HCT116 (cell line): ENCODE data around the gene LIPE. TPM values are rescaled to one million over a fixed set of nuclear protein-coding genes. Genes with fewer than 3 reads are reported as not detected.
A peak's percentile ranks its signal among the peaks of the same experiment; 100 is the strongest.
"Not testable (repeated sequence)": the region's sequence is repeated elsewhere in the genome, so short reads cannot be mapped to it uniquely, and the experiment has no call there.

Experiments used
- ATAC-seq: fragments of 200-7000 bp; cut with Tn5 transposase; 2 replicates; pipeline ENCODE4 v1.9.1; 2020; ENCODE audit warnings: mild to moderate bottlenecking, moderate library complexity
- BruUV-seq: library from RNA; stranded (reverse); fragments of 400-500 nt; replicated peaks from 2 replicates; lab custom pipeline; 2021; lab: Mats Ljungman, UMichigan
- CTCF ChIA-PET: fragments of 300-600 bp; sonication (Branson Sonifier 250); formaldehyde crosslinking; loops from one replicate; lab custom pipeline; 2021; ENCODE audit warnings: antibody characterized with exemption; lab: Charles Lee
- POLR2A ChIA-PET: fragments of 300-600, 350-600 bp; sonication (Branson Sonifier 250); formaldehyde crosslinking; loops from one replicate; lab custom pipeline; 2021; ENCODE audit warnings: antibody characterized with exemption; lab: Charles Lee
- RAD21 ChIA-PET, 2 experiments: fragments of 300-600 bp; sonication (Branson Sonifier 250); formaldehyde crosslinking; loops; one replicate each; lab custom pipeline; 2023; ENCODE audit warnings: low total read pairs in 2 of 2; ENCODE audit not compliant: uncharacterized antibody in 2 of 2, unreplicated experiment in 2 of 2, low non-redundant PET in 1 of 2; lab: Charles Lee
- DNase-seq: peaks from one replicate; pipeline ENCODE4 v3.0.0-alpha.2; 2010; ENCODE audit warnings: low read depth, low spot score
- H2AFZ ChIP-seq: fragments of 200-600 bp; shearing (Covaris generic), sonication (generic); 2 replicates; pipeline ENCODE4 v1.6.1; 2017; ENCODE audit warnings: low read depth, mixed run types, mixed read lengths, antibody characterized with exemption, low read length; ENCODE audit not compliant: poor library complexity, severe bottlenecking
- H3K27ac ChIP-seq: 2 replicates; pipeline ENCODE4 v1.5.1; 2012; ENCODE audit warnings: low read depth, low read length
- H3K27me3 ChIP-seq: fragments of 200-600 bp; sonication (generic); 2 replicates; pipeline ENCODE4 v1.6.1; 2016; ENCODE audit warnings: mixed run types, low read length, mixed read lengths; ENCODE audit not compliant: insufficient read depth
- H3K36me3 ChIP-seq, 2 experiments: fragments of 200-500 bp in 1 of 2; fragments of 200-600 bp in 1 of 2; sonication (Bioruptor generic) in 1 of 2; sonication (generic) in 1 of 2; 2 replicates each; pipeline versions ENCODE4 v1.5.1 to v1.6.1; 2014 to 2016; ENCODE audit warnings: low read length in 2 of 2, inconsistent platforms in 1 of 2, mixed read lengths in 1 of 2, mixed run types in 1 of 2; ENCODE audit not compliant: insufficient read depth in 2 of 2, control insufficient read depth in 1 of 2
- H3K4me1 ChIP-seq, 2 experiments: fragments of 200-600 bp in 1 of 2; sonication (generic) in 1 of 2; 2 replicates each; pipeline versions ENCODE4 v1.5.1 to v1.6.1; 2012 to 2017; ENCODE audit warnings: low read length in 2 of 2, inconsistent platforms in 1 of 2, mild to moderate bottlenecking in 1 of 2, mixed read lengths in 1 of 2, mixed run types in 1 of 2, moderate library complexity in 1 of 2; ENCODE audit not compliant: insufficient read depth in 2 of 2, control insufficient read depth in 1 of 2
- H3K4me2 ChIP-seq: fragments of 200-600 bp; sonication (generic); 2 replicates; pipeline ENCODE4 v1.6.1; 2017; ENCODE audit warnings: mixed run types, low read length, mixed read lengths
- H3K4me3 ChIP-seq, 2 experiments: fragments of 200-600 bp in 1 of 2; sonication (generic) in 1 of 2; replicated peaks in 1 of 2; 2 replicates each; pipeline ENCODE4 v1.5.1; 2011 to 2016; ENCODE audit warnings: low read length in 2 of 2, control low read depth in 1 of 2, low read depth in 1 of 2, mild to moderate bottlenecking in 1 of 2, mixed read lengths in 1 of 2, mixed run types in 1 of 2
- H3K79me2 ChIP-seq: fragments of 200-600 bp; sonication (generic); 2 replicates; pipeline ENCODE4 v1.6.1; 2017; ENCODE audit warnings: mild to moderate bottlenecking, mixed run types, low read length, moderate library complexity, mixed read lengths; ENCODE audit not compliant: insufficient read depth
- H3K9ac ChIP-seq: fragments of 200-600 bp; sonication (generic); 2 replicates; pipeline ENCODE4 v1.6.1; 2016; ENCODE audit warnings: low read length, mixed read lengths
- H3K9me2 ChIP-seq: fragments of 200-600 bp; sonication (generic), shearing (Covaris generic); 2 replicates; pipeline ENCODE4 v1.6.1; 2017; ENCODE audit warnings: mixed run types, mild to moderate bottlenecking, moderate library complexity; ENCODE audit not compliant: insufficient read depth
- H3K9me3 ChIP-seq, 2 experiments: fragments of 200-500 bp in 1 of 2; fragments of 200-600 bp in 1 of 2; sonication (Bioruptor generic) in 1 of 2; sonication (generic) in 1 of 2; 2 replicates each; pipeline ENCODE4 v1.6.1; 2014 to 2017; ENCODE audit warnings: low read length in 2 of 2, mixed read lengths in 2 of 2, inconsistent platforms in 1 of 2, low read depth in 1 of 2, mild to moderate bottlenecking in 1 of 2, mixed run types in 1 of 2, moderate library complexity in 1 of 2; ENCODE audit not compliant: control insufficient read depth in 1 of 2, insufficient read depth in 1 of 2
- H4K20me1 ChIP-seq: fragments of 200-600 bp; sonication (generic), shearing (Covaris generic); 2 replicates; pipeline ENCODE4 v1.6.1; 2017; ENCODE audit warnings: mixed run types, mild to moderate bottlenecking, moderate library complexity; ENCODE audit not compliant: insufficient read depth
- ELF1 ChIP-seq: IDR thresholded peaks from 2 replicates; pipeline ENCODE4 v1.6.1; 2012; ENCODE audit warnings: low read depth, borderline replicate concordance
- POLR2A ChIP-seq: IDR thresholded peaks from 2 replicates; pipeline ENCODE4 v1.7.0; 2011; ENCODE audit warnings: borderline replicate concordance; ENCODE audit not compliant: insufficient read depth, insufficient read length; ENCODE audit errors: extremely low read depth
- RAD21 ChIP-seq: IDR thresholded peaks from 2 replicates; pipeline ENCODE4 v1.6.1; 2012; ENCODE audit warnings: low read depth, mild to moderate bottlenecking
- ZNF274 ChIP-seq: fragments of 200-500 bp; sonication (Bioruptor generic); IDR thresholded peaks from 2 replicates; pipeline ENCODE4 v1.6.1; 2014; ENCODE audit warnings: mild to moderate bottlenecking, low read depth, low read length, inconsistent platforms
- intact Hi-C: fragments of 100-400 bp; cut with micrococcal nuclease; formaldehyde crosslinking; loops from 2 replicates; pipeline ENCODE4 v1.10.0; 2022
- total RNA-seq: library from RNA; stranded (reverse); gene quantifications from one replicate; pipeline ENCODE4 v1.2.1, GENCODE V29; 2021; ENCODE audit not compliant: unreplicated experiment
- TF ChIP-seq, protein P1 (sequence below), 3 experiments: fragments of 200-600 bp in 1 of 3; sonication (generic) in 1 of 3; IDR thresholded peaks in 2 of 3; conservative IDR thresholded peaks in 1 of 3; 2 replicates each; pipeline ENCODE4 v1.5.1; 2012 to 2017; ENCODE audit warnings: low read depth in 2 of 3, low read length in 2 of 3, antibody characterized with exemption in 1 of 3, borderline replicate concordance in 1 of 3, control low read depth in 1 of 3, mild to moderate bottlenecking in 1 of 3, mixed read lengths in 1 of 3, mixed run types in 1 of 3, moderate library complexity in 1 of 3; ENCODE audit not compliant: insufficient read depth in 1 of 3

The LIPE gene
- total RNA-seq, 1 experiment from 2014 or later: 11.3 TPM

- RAD21 ChIA-PET: no interaction called here
Observed at GRCh38 chr19:42452590-42452989, 25.4 kb upstream of the LIPE start.

GRCh38 chr19:42450314-42450934, 23.2 kb upstream of the LIPE start:
- Histone ChIP-seq H3K9ac (no peak overlapping the region), H3K9me3 (no peaks in the 10 kb centered on the region), H3K4me2 (peak overlapping the region; percentile 56), H3K4me3 (no peak overlapping the region), H4K20me1 (no peaks in the 10 kb centered on the region), H3K4me1 (peaks cover 6 to 16% of the 10 kb centered on the region in 2 experiments; a peak in 3 of 4 replicates), H3K27ac (no peak overlapping the region), H3K27me3 (no peaks in the 10 kb centered on the region), H3K79me2 (no peaks in the 10 kb centered on the region), H2AFZ (no peak overlapping the region), H3K9me2 (no peaks in the 10 kb centered on the region), H3K36me3 (no peaks in the 10 kb centered on the region)
- TF ChIP-seq ELF1 (no peak), ZNF274 (no peak), RAD21 (peak; percentile 98), POLR2A (no peak)
- TF ChIP-seq, protein P1, sequence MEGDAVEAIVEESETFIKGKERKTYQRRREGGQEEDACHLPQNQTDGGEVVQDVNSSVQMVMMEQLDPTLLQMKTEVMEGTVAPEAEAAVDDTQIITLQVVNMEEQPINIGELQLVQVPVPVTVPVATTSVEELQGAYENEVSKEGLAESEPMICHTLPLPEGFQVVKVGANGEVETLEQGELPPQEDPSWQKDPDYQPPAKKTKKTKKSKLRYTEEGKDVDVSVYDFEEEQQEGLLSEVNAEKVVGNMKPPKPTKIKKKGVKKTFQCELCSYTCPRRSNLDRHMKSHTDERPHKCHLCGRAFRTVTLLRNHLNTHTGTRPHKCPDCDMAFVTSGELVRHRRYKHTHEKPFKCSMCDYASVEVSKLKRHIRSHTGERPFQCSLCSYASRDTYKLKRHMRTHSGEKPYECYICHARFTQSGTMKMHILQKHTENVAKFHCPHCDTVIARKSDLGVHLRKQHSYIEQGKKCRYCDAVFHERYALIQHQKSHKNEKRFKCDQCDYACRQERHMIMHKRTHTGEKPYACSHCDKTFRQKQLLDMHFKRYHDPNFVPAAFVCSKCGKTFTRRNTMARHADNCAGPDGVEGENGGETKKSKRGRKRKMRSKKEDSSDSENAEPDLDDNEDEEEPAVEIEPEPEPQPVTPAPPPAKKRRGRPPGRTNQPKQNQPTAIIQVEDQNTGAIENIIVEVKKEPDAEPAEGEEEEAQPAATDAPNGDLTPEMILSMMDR (IDR thresholded peaks at IDR 0.05 in 2 of 3, conservative IDR thresholded peaks at IDR 0.05 in 1 of 3; ENCODE audit: borderline replicate concordance in 1 of 3, insufficient read depth in 1 of 3, low read depth in 2 of 3, low read length in 2 of 3): peak; percentile 82 to 95 (median 93)
- no TSS peak for BruUV-seq
- intact Hi-C loops: loop anchor here (1.0 kb wide), 2 partner anchors 79 to 146 kb away; no protein-coding TSS in a partner anchor
- ChIA-PET RAD21 (interaction anchor here (1.2 to 1.3 kb wide), 2 partner anchors 76 to 79 kb away, joined by 3 to 5 read pairs; no protein-coding TSS in a partner anchor), CTCF (interaction anchor here (0.6 to 4.0 kb wide), 12 partner anchors 9 to 146 kb away, joined by 3 to 30 read pairs (median 4); partner anchors contain the start of gene CEACAM1), POLR2A (interaction anchor here (0.9 kb wide), 1 partner anchor 78 kb away, joined by 3 read pairs; the partner anchor contains the start of gene CEACAM1)
- peak; percentile 85 for DNase-seq
- peak; percentile 92 for ATAC-seq

More at GRCh38 chr19:42452590-42452989, 25.4 kb upstream of the LIPE start:
- H3K27ac ChIP-seq: no peak overlapping the region
- POLR2A ChIA-PET: no interaction called here
- no peak overlapping the region for H2AFZ ChIP-seq
- H3K4me2 ChIP-seq: no peak overlapping the region
- no peaks in the 10 kb centered on the region for H3K79me2 ChIP-seq
- no peaks in the 10 kb centered on the region for H3K36me3 ChIP-seq
- H4K20me1 ChIP-seq: no peaks in the 10 kb centered on the region
- ATAC-seq: no peak
- no peak for DNase-seq
- intact Hi-C loops: no loop called here
- no TSS peak for BruUV-seq
- CTCF ChIA-PET: interaction anchor here (4.0 kb wide), 1 partner anchor 11 kb away, joined by 29 read pairs; no protein-coding TSS in a partner anchor
- H3K4me3 ChIP-seq: no peak overlapping the region
- no peaks in the 10 kb centered on the region for H3K9me3 ChIP-seq
- no peak overlapping the region for H3K9ac ChIP-seq
- H3K4me1 ChIP-seq: peaks cover 13 to 25% of the 10 kb centered on the region in 2 experiments
- H3K27me3 ChIP-seq: no peaks in the 10 kb centered on the region
- no peak for TF ChIP-seq ZNF274
- no peaks in the 10 kb centered on the region for H3K9me2 ChIP-seq

- H3K4me3 ChIP-seq, RAD21 ChIA-PET, H3K36me3 ChIP-seq, POLR2A ChIA-PET, H3K9me3 ChIP-seq, H3K4me2 ChIP-seq, H3K27me3 ChIP-seq, H4K20me1 ChIP-seq, DNase-seq, H3K9ac ChIP-seq, H3K79me2 ChIP-seq, BruUV-seq, ATAC-seq, H3K27ac ChIP-seq, H3K9me2 ChIP-seq, H2AFZ ChIP-seq, intact Hi-C loops: not testable (repeated sequence)
- CTCF ChIA-PET: interaction anchor here (1.0 to 1.7 kb wide), 2 partner anchors 8 to 10 kb away, joined by 4 to 5 read pairs; no protein-coding TSS in a partner anchor
- peaks cover 4 to 11% of the 10 kb centered on the region in 2 experiments; a peak in 2 of 4 replicates for H3K4me1 ChIP-seq
Observed at GRCh38 chr19:42448306-42448705, 21.1 kb upstream of the LIPE start.
